ENCODE measurements around the gene TAGLN2.
A peak's percentile ranks its signal among the peaks of the same experiment; 100 is the strongest.
"Not testable (repeated sequence)": the region's sequence is repeated elsewhere in the genome, so short reads cannot be mapped to it uniquely, and the experiment has no call there.

The TAGLN2 gene

DNA sequence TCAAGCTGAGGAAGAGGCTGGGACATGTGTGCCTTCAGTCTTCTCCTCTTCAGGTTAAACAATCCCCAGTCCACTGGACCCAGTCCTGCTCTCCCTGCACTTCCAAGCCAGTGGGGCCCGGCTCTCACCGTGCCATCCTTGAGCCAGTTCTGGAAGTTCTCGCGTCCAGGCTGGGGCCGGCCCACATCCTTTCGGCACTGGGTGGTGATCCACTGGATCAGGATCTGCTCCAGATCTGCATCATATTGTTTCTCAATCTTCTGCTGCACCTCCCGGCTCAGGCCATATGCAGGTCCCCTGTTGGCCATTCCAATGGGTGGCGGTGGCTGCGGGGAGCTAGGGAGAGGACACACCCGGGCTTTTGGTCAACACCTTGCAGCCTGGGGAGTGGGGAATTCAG lies 5.1 kb downstream of the TAGLN2 start:
- DNase-seq: no peak

DNA sequence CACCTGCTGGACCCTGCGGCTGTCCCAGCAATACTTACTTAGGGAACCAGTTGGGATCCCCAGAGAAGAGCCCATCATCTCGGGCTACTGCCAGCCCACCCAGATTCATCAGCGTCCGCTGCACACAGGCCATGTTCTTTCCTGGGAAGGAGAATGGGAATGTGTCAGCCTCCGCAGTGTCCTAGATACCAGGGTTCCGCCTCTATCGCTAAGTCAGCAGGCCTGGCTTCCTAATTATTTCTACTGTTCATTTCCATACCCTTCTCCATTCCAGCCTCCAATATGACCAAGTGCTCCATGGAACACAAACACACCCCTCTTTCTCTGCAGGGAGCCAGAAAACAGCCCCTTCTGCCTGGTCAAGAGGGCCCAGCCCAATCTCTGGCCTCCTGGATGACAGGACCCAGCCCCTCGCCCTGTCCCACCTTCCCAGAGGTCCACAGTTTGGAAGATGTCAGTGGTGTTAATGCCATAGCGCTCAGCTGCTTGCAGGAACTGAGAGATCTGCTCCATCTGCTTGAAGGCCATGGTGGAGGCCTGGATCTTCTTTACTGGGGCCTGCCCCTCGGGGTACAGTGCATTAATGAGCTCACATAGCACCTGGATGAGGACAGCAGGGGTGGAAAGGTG lies 6.0 kb downstream of the TAGLN2 start:
- DNase-seq: no peak

DNA sequence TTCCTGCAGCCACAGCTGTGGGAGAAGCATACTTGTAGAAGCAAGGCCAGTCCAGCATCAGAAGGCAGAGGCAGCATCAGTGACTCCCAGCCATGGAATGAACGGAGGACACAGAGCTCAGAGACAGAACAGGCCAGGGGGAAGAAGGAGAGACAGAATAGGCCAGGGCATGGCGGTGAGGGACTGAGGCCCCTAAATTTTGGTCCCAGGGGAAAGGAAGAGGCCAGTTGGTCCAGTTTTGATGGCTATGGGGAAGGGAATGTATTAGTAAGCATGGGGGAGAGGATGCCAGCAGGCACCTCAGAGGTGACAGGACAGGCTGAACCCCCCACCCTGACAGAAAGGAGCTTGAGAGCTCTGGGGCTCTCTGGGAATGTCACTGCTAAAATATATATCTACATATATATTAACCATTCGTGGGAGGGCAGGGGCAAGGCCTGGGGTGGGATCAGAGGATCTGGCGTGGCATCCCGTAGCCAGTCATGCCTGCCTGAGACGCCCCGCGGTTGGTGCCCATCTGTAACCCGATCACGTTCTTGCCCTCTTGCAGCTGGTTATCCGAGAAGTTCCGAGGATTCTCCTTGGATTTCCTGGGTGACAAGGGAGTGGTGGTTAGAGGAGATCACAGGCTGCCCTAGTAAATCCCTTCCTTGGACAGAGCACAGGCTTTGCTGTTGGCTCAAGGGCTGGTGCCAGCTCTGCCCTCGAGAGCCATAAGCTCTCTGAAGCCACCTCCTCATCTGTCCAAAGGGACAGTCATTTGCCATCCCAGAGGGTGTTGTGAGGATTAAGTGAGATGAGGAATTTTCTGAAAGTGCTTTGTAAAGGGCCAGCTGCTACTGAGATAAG lies 6.7 kb downstream of the TAGLN2 start:
- DNase-seq: no peak

GRCh38 chr1:159917533-159918351 lies 7.6 kb downstream of the TAGLN2 start:
- no peak for DNase-seq

DNA sequence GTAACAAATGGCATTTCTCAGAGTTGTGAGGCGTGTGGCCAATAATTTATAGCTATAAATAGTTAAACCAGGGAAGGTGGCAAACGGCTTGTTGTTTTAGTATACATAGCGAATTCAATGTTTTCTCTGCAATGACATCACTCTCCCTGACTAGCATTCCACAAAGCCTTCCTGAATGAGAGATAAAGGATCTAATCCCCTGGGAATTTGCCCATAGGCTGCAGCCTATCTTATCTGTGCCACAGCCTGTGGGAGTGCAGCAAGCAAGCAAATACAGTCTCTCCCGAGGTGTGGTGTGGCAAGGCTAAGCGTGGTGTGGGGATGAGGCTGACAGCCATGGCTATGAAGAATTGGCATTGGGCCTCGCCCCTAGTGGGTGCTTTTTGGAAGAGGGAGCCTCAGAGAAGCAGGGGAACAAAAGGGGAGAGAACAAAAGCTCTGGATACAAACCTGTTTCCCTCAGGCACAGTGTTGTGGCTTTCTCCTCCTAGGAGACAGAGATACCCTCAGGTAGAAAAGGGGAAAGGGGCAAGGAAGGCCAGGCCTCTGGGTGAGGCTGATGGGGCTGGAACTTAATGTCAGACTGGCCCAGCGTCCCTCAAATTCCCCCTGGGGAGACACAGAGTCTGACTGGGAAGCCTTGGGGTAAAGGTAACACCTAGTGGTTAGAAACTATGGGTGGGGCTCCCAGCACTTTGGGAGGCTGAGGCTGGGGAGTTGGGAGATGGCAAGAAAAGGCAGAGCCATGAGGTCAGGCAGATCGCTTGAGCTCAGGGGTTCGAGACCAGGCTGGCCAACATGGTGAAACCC lies 8.9 kb downstream of the TAGLN2 start:
- DNase-seq: no peak

GRCh38 chr1:159915571-159916241 lies 9.6 kb downstream of the TAGLN2 start:
- no peak for DNase-seq

DNA sequence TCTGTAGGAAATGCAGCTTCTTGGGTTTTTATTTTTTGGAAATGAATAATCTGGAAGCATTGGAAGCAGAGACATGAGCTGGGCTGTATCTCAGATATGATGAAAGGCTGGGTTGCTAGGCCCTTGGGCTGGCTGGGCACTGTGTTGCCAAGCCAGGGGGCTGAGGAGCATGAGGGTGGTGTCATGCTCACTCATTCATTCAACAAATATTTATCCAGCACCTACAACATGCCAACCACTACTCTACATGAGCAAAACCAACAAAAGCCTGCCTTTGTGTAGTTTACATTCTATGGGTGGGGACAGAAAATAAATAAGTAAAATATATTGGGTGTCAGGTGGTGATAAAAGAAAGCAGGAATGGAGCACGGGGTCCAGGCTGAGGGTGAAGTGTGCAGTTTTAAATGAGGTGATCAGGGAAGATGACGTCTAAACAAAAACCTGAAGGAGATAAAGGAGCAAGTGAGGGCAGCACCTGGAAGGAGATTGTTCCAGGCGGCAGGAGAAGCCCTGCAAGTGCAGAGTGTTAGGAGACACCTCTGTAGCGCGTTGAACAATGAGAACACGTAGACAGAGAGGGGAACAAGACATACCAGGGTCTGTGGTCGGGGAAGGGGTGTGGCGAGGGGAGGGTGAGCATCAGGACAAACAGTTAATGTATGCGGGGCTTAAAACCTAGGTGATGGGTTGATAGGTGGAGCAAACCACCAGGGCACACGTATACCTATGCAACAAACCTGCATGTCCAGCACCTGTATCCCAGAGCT lies 10.9 kb downstream of the TAGLN2 start:
- no peak for DNase-seq

GRCh38 chr1:159913451-159914192 lies 11.7 kb downstream of the TAGLN2 start:
- no peak for DNase-seq

GRCh38 chr1:159911326-159912070 lies 13.8 kb downstream of the TAGLN2 start:
- no peak for DNase-seq

- DNase-seq: no peak
Measured at GRCh38 chr1:159908031-159908940, 17.0 kb downstream of the TAGLN2 start.

DNA sequence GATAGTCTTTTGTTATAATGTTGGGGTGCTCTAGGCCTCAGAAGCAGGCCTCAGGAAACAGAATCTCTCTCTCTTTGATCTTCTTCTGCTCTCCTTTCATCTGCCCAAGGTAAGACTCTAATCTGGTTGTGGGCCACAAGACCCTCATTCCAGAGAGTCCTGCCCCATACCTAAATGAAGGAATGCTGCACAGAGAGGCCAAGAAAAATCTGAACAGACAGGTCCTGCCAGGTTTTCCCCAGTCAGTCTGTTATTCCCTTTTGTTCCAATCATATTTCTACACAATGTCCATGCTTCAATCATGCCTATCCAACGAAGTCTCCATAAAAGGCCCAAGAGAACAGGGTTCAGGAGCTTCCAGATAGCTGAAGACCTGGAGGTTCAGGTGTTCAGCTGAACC lies 18.3 kb downstream of the TAGLN2 start:
- DNase-seq: no peak

GRCh38 chr1:159904036-159904435 lies 21.3 kb downstream of the TAGLN2 start:
- DNase-seq: not testable (repeated sequence)

- DNase-seq: no peak
Measured at GRCh38 chr1:159902541-159902940, 22.8 kb downstream of the TAGLN2 start.

DNA sequence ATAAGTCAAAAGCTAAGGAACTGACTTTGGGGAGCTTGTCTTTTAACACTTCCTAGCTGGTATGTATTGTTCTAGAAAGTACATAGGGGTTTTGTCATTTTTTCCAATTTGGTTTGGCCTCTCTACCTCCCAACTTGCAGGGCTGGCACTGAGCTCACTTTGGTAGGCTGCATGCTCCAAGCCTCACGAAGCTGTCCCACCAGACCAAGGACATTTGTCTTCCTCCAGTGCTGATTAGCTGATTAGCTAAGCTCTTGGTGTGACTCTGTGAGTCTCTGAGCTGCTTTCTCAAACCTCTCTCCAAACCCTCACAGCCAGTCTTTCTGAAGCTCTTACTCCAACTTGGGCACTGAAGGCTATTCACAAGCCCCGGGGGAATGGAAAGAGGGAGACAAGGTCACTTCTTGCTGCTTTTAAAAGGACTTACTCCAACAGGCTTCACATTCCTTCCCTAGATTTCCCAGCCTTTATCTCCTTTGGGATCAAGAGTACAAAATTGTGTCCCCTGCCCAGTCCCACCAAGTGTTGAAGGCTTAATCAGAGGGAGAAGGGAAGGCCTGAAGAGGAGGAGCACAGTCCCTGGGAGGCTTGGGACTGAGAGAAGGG lies 24.4 kb downstream of the TAGLN2 start:
- DNase-seq: no peak

DNA sequence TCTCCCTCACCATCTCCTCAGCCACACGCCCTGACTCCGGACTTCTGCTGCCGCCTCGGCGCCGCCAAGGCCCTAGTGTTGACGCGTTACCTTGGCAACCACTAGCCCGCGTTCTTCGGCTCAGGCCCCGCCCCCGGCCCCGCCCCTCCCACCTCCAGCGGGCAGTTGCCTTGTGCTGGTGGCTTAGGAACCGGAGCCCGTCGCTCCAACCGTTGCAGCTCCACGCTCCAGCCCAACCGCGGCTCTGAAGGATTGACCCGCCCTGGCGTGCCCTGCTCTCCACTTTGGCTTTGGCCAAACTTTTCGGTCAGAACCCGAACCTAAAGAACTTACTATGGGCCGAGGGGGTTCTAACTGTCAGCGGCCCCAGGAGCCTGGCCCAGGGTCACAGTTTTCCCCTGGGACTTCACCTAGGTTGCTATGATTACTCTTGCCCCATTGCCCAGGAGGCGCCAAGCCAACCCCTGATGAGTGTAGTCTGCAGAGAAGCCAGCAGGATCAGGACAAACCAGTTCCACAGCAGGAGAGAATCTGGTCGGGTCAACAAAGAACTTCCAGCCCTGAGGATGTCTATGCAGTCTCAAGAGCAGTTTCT lies 25.1 kb downstream of the TAGLN2 start, which contains the start of gene CFAP45:
Gene CFAP45, minus strand, starts transcription at position 80 of the 595 bp plus-strand sequence. Its CDS starts 67 bp downstream, at position 13.
- DNase-seq: peak; percentile 79

- not testable (repeated sequence) for DNase-seq
Measured at GRCh38 chr1:159899634-159900033, 25.7 kb downstream of the TAGLN2 start.

- DNase-seq: no peak
Measured at GRCh38 chr1:159898527-159898926, 26.8 kb downstream of the TAGLN2 start.

DNA sequence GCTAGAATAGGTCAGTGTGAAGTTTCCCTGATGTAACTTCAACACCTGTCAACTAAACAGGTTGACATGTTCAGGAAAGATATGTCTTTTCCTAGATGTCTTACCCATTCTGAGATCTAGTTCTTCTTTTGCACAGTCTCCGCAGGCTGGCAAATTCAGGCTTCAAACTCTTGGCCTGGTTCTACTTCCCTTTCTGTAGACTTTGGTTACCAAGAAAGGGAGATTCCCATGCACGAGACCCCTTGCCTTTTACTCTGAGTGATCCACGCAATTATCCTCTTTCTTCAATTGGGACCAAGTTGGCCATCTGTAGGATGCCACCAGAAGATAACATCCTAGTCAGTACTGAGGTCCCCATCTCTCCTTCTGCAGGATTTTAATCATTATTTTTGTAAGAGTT lies 27.3 kb downstream of the TAGLN2 start:
- DNase-seq: no peak
